A549 (cell line): ENCODE results near the gene EBF3. TPM values are rescaled to one million over a fixed set of nuclear protein-coding genes. Genes with fewer than 3 reads are reported as not detected.

ENCODE experiments used
- ATAC-seq, 2 experiments: fragments of 200-7000 bp in 1 of 2; fragments of >200 bp in 1 of 2; cut with Nextera tagmentation in 1 of 2; cut with Tn5 transposase in 1 of 2; 3 replicates each; pipeline versions ENCODE4 v1.8.0 to v1.9.1; 2018 to 2020; ENCODE audit warnings: mild to moderate bottlenecking in 1 of 2, moderate library complexity in 1 of 2
- CTCF ChIA-PET: fragments of 300-600 bp; sonication (Branson Sonifier 250); formaldehyde crosslinking; extraction: SDS; loops from one replicate; lab custom pipeline; 2021; ENCODE audit warnings: antibody characterized with exemption, inconsistent platforms; lab: Yijun Ruan, JAX
- POLR2A ChIA-PET: fragments of 350-600 bp; formaldehyde crosslinking; extraction: SDS; loops from one replicate; lab custom pipeline; 2021; ENCODE audit warnings: antibody characterized with exemption, inconsistent platforms; lab: Yijun Ruan, JAX
- DNase-seq, 2 experiments: peaks; one replicate each; pipeline versions ENCODE4 v3.0.0 to v3.0.0-alpha.2; 2011 to 2016; ENCODE audit warnings: low read depth in 1 of 2, low spot score in 1 of 2
- FAIRE-seq: peaks from 2 replicates; lab custom pipeline; 2011; peaks lifted over from hg19 to GRCh38; lab: Jason Lieb, UNC
- H3K27ac ChIP-seq, 2 experiments: fragments of >200 bp; sonication (Bioruptor Twin); formaldehyde crosslinking; 3 replicates each; pipeline ENCODE4 v1.5.1; 2016 to 2017
- H3K4me1 ChIP-seq: fragments of >200 bp; sonication (Bioruptor Twin); formaldehyde crosslinking; 3 replicates; pipeline ENCODE4 v1.6.1; 2016
- H3K4me2 ChIP-seq: fragments of >200 bp; sonication (Bioruptor Twin); formaldehyde crosslinking; 3 replicates; pipeline ENCODE4 v1.6.1; 2016
- H3K4me3 ChIP-seq: fragments of >200 bp; sonication (Bioruptor Twin); formaldehyde crosslinking; 3 replicates; pipeline ENCODE4 v1.5.1; 2016
- H3K9me3 ChIP-seq: fragments of >200 bp; sonication (Bioruptor Twin); formaldehyde crosslinking; 3 replicates; pipeline ENCODE4 v1.6.1; 2016
- ATOH8 ChIP-seq: fragments of 250-450 bp; sonication (Bioruptor Pico); IDR thresholded peaks from 2 replicates; pipeline ENCODE4 v1.5.0; 2020; ENCODE audit warnings: low read depth, mild to moderate bottlenecking, moderate library complexity
- BCL3 ChIP-seq: fragments of >200 bp; sonication (Bioruptor Twin); formaldehyde crosslinking; IDR thresholded peaks from 3 replicates; pipeline ENCODE4 v1.6.1; 2016
- CBX2 ChIP-seq: fragments of 200-600 bp; sonication (generic); IDR thresholded peaks from 2 replicates; pipeline ENCODE4 v1.6.1; 2016; ENCODE audit warnings: low read depth, mild to moderate bottlenecking, borderline replicate concordance
- CEBPB ChIP-seq, 2 experiments: fragments of >200 bp in 1 of 2; sonication (Bioruptor Twin) in 1 of 2; formaldehyde crosslinking in 1 of 2; IDR thresholded peaks; 2 replicates each; pipeline ENCODE4 v1.6.1; 2012 to 2016
- CTCF ChIP-seq: fragments of >200 bp; sonication (Bioruptor Twin); formaldehyde crosslinking; IDR thresholded peaks from 3 replicates; pipeline ENCODE4 v1.5.1; 2016
- ELK1 ChIP-seq: fragments of 150-350 bp; IDR thresholded peaks from 2 replicates; pipeline ENCODE4 v1.6.1; 2014; ENCODE audit warnings: low read depth, mild to moderate bottlenecking, low read length
- GATA3 ChIP-seq: IDR thresholded peaks from 2 replicates; pipeline ENCODE4 v1.6.1; 2012; ENCODE audit warnings: borderline replicate concordance
- HMGXB4 ChIP-seq: fragments of 250-450 bp; sonication (Bioruptor Pico); IDR thresholded peaks from 2 replicates; pipeline ENCODE4 v1.5.0; 2021; ENCODE audit warnings: mild to moderate bottlenecking, moderate library complexity, borderline replicate concordance
- HOXB13 ChIP-seq: fragments of 250-450 bp; sonication (Bioruptor Pico); IDR thresholded peaks from 2 replicates; pipeline ENCODE4 v1.5.0; 2020; ENCODE audit warnings: low read depth, mild to moderate bottlenecking, moderate library complexity
- KDM5A ChIP-seq: fragments of 200-600 bp; sonication (generic); IDR thresholded peaks from 2 replicates; pipeline ENCODE4 v1.6.1; 2016; ENCODE audit warnings: antibody characterized with exemption, mild to moderate bottlenecking
- MAFK ChIP-seq: fragments of 450-650 bp; IDR thresholded peaks from 2 replicates; pipeline ENCODE4 v1.6.1; 2014; ENCODE audit not compliant: partially characterized antibody
- MAZ ChIP-seq: fragments of 150-350 bp; IDR thresholded peaks from 2 replicates; pipeline ENCODE4 v1.6.1; 2014; ENCODE audit warnings: antibody characterized with exemption, low read depth, low read length, borderline replicate concordance
- MYC ChIP-seq: IDR thresholded peaks from 2 replicates; pipeline ENCODE4 v1.6.1; 2012; ENCODE audit warnings: mild to moderate bottlenecking, inconsistent platforms, low read length, improper control_type of control experiment, borderline replicate concordance
- RAD21 ChIP-seq, 2 experiments: fragments of >200 bp in 1 of 2; sonication (Bioruptor Twin) in 1 of 2; formaldehyde crosslinking in 1 of 2; IDR thresholded peaks in 1 of 2; conservative IDR thresholded peaks in 1 of 2; 2 replicates in 1 of 2; 3 replicates in 1 of 2; pipeline ENCODE4 v1.6.1; 2012 to 2018; ENCODE audit warnings: inconsistent platforms in 1 of 2
- RARB ChIP-seq: fragments of 250-450 bp; sonication (Bioruptor Pico); IDR thresholded peaks from 2 replicates; pipeline ENCODE4 v1.8.0; 2021; ENCODE audit warnings: mild to moderate bottlenecking, moderate library complexity
- REST ChIP-seq: fragments of 200-600 bp; sonication (generic); IDR thresholded peaks from 2 replicates; pipeline ENCODE4 v1.6.1; 2016; ENCODE audit warnings: antibody characterized with exemption, mild to moderate bottlenecking, moderate library complexity
- RFX5 ChIP-seq: fragments of 450-650 bp; IDR thresholded peaks from 2 replicates; pipeline ENCODE4 v1.7.1; 2014; ENCODE audit warnings: antibody characterized with exemption, mild to moderate bottlenecking, moderate library complexity
- SMC3 ChIP-seq: fragments of >200 bp; sonication (Bioruptor Twin); formaldehyde crosslinking; IDR thresholded peaks from 3 replicates; pipeline ENCODE4 v1.6.1; 2018; ENCODE audit warnings: inconsistent platforms
- SREBF2 ChIP-seq: fragments of 450-650 bp; IDR thresholded peaks from 2 replicates; pipeline ENCODE4 v1.6.1; 2014; ENCODE audit warnings: mild to moderate bottlenecking, moderate library complexity
- ZC3H11A ChIP-seq: fragments of 450-650 bp; IDR thresholded peaks from 2 replicates; pipeline ENCODE4 v1.6.1; 2014; ENCODE audit warnings: antibody characterized with exemption, mild to moderate bottlenecking
- ZFP36 ChIP-seq: fragments of 450-650 bp; IDR thresholded peaks from 2 replicates; pipeline ENCODE4 v1.6.1; 2014; ENCODE audit warnings: borderline replicate concordance; ENCODE audit not compliant: partially characterized antibody
- ZSCAN20 ChIP-seq: fragments of 250-450 bp; sonication (Bioruptor Pico); IDR thresholded peaks from 2 replicates; pipeline ENCODE4 v1.8.0; 2022; ENCODE audit warnings: mild to moderate bottlenecking, moderate library complexity
- WGBS: methylation state at CpG from one replicate; pipeline ENCODE4 v1.1.6; 2017; ENCODE audit errors: missing lambda C conversion rate; 5-methylcytosine and 5-hydroxymethylcytosine counted together
- polyA plus RNA-seq, 4 experiments: library from polyadenylated mRNA; depleted of rRNA in 3 of 4; stranded (reverse); fragments of >200 nt; fragmentation: RNase III in 1 of 4; extraction: RNeasy Plus Mini Kit Qiagen cat#74134 plus additional on column Dnase treatment in 1 of 4; gene quantifications; 2 replicates in 3 of 4; 3 replicates in 1 of 4; pipeline ENCODE4 v1.2.3, GENCODE V29; 2011 to 2017

The EBF3 gene
- polyA plus RNA-seq, 2 of the 4 experiments (the other 2 are of a cell fraction): 0.12 TPM; not detected in 1

GRCh38 chr10:129888784-129889616, 75.1 kb downstream of the EBF3 start:
- WGBS: 55% methylated on average over 13 of the region's 22 CpGs
- H3K4me2 ChIP-seq: no peak overlapping the region
- TF ChIP-seq MAZ (no peak), CTCF (peak; percentile 46), BCL3 (no peak), RAD21 (conservative IDR thresholded peaks at IDR 0.05 in 1 of 2, IDR thresholded peaks at IDR 0.05 in 1 of 2) (peak; percentile 54 to 57), RARB (CRISPR knock-in tag) (no peak), SMC3 (peak; percentile 66), HOXB13 (CRISPR knock-in tag) (no peak), RFX5 (no peak), KDM5A (no peak), REST (no peak), ELK1 (no peak), MYC (no peak)
- TF ChIP-seq, all 56 proteins: peak for 3
- Histone ChIP-seq H3K4me3 (no peak overlapping the region), H3K9me3 (no peaks in the 10 kb centered on the region), H3K4me1 (no peaks in the 10 kb centered on the region), H3K27ac (no peak overlapping the region)
- POLR2A ChIA-PET: no interaction called here
- CTCF ChIA-PET: interaction anchor here (1.2 to 1.3 kb wide), 3 partner anchors 10 to 273 kb away, joined by 3 to 6 read pairs (median 5); no protein-coding TSS in a partner anchor
- ATAC-seq (peak; percentile 89 to 99), FAIRE-seq (no peak), DNase-seq (peak; percentile 42 to 64)

- CTCF ChIA-PET: interaction anchor here (1.2 to 1.3 kb wide), 2 partner anchors 9 to 11 kb away, joined by 5 to 6 read pairs; no protein-coding TSS in a partner anchor
- no peak overlapping the region for H3K27ac ChIP-seq
- no peak for ATAC-seq
- TF ChIP-seq SREBF2: no peak
- no peak for TF ChIP-seq ZC3H11A
- TF ChIP-seq ZFP36: no peak
- TF ChIP-seq MAZ: no peak
- no peak for TF ChIP-seq HOXB13 (CRISPR knock-in tag)
- no peak for TF ChIP-seq RARB (CRISPR knock-in tag)
- no peak for TF ChIP-seq ZSCAN20 (CRISPR knock-in tag)
- no peak for TF ChIP-seq SMC3
- TF ChIP-seq CEBPB (IDR thresholded peaks at IDR 0.05): no peak
- TF ChIP-seq ATOH8: no peak
- TF ChIP-seq CBX2: no peak
- TF ChIP-seq HMGXB4 (CRISPR knock-in tag): no peak
- TF ChIP-seq MAFK: no peak
- TF ChIP-seq GATA3: no peak
These were observed 75.9 kb downstream of the EBF3 start for GRCh38 chr10:129887986-129888783.

More at GRCh38 chr10:129887986-129888783, 75.9 kb downstream of the EBF3 start:
- Histone ChIP-seq H3K4me2 (no peak overlapping the region), H3K4me1 (no peaks in the 10 kb centered on the region), H3K9me3 (no peaks in the 10 kb centered on the region), H3K4me3 (no peak overlapping the region)
- 80% methylated on average over 35 of the region's 35 CpGs for WGBS
- DNase-seq (no peak), FAIRE-seq (no peak)
- POLR2A ChIA-PET: no interaction called here
